Right lobe of liver (tissue), 4 donors: ENCODE data around the gene TMEM123.

Source experiments
- CTCF ChIP-seq, 4 donors: fragments of 200-600 bp in 3 of 4; fragments of 450-650 bp in 1 of 4; IDR thresholded peaks; one replicate each; pipeline versions ENCODE4 v1.5.1 to v1.8.0; 2016 to 2022; ENCODE audit warnings: antibody characterized with exemption in 4 of 4, mild to moderate bottlenecking in 2 of 4
- POLR2A ChIP-seq: fragments of 450-650 bp; IDR thresholded peaks from one replicate; pipeline ENCODE4 v1.6.1; 2017; ENCODE audit warnings: antibody characterized with exemption, mild to moderate bottlenecking
- donor health status: DM: no; HTN: no; CAD: no.
- donor health status: DM: no; HTN: no; CAD: no.
- donor health status: DM: no; HTN: yes; CAD: no.

- no peak for TF ChIP-seq CTCF (IDR thresholded peaks at IDR 0.05)
- no peak for TF ChIP-seq POLR2A
These were observed 6.0 kb downstream of the TMEM123 start for GRCh38 chr11:102446606-102447005.
